ENCODE measurements around the gene ARPC1A. TPM values are rescaled to one million over a fixed set of nuclear protein-coding genes. Genes with fewer than 3 reads are reported as not detected.
A peak's percentile ranks its signal among the peaks of the same experiment; 100 is the strongest.
"Not testable (repeated sequence)": the region's sequence is repeated elsewhere in the genome, so short reads cannot be mapped to it uniquely, and the experiment has no call there.

ARPC1A gene
- polyA plus RNA-seq, 1 experiment = 243 TPM

DNA sequence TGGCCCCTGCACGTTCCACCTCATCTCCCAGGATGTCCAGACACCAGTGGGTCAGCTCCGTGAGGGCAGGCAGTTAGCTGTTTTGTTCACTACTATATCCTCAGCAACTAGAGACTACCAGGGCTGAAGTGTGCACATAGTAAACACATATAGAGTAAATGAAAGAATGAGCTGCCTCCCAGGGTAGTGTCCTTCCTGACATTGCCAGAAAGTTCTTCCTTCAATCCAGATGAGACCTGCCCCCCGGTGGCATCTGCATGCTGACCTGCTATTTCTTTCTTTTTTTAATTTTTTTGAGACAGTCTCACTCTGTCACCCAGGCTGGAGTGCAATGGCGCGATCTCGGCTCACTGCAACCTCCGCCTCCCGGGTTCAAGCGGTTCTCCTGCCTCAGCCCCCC is 14.0 kb upstream of the ARPC1A start:
- ChIA-PET CTCF (interaction anchor here (0.8 to 8.6 kb wide), 8 partner anchors 9 to 285 kb away, joined by 3 to 128 read pairs (median 4); no protein-coding TSS in a partner anchor), POLR2A (no interaction called here)
- TF ChIP-seq, protein P1, sequence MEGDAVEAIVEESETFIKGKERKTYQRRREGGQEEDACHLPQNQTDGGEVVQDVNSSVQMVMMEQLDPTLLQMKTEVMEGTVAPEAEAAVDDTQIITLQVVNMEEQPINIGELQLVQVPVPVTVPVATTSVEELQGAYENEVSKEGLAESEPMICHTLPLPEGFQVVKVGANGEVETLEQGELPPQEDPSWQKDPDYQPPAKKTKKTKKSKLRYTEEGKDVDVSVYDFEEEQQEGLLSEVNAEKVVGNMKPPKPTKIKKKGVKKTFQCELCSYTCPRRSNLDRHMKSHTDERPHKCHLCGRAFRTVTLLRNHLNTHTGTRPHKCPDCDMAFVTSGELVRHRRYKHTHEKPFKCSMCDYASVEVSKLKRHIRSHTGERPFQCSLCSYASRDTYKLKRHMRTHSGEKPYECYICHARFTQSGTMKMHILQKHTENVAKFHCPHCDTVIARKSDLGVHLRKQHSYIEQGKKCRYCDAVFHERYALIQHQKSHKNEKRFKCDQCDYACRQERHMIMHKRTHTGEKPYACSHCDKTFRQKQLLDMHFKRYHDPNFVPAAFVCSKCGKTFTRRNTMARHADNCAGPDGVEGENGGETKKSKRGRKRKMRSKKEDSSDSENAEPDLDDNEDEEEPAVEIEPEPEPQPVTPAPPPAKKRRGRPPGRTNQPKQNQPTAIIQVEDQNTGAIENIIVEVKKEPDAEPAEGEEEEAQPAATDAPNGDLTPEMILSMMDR (IDR thresholded peaks at IDR 0.05; ENCODE audit: insufficient read depth, low read depth, low read length) = no peak
- Histone ChIP-seq H3K4me3 (ENCODE audit: low read depth, low read length) (no peak overlapping the region), H3K36me3 (ENCODE audit: control insufficient read depth, insufficient read depth, low read length) (no peaks in the 10 kb centered on the region), H3K27me3 (ENCODE audit: control insufficient read depth, insufficient read depth, low read length) (no peaks in the 10 kb centered on the region)
- no peak for DNase-seq (ENCODE audit: low read depth)

DNA sequence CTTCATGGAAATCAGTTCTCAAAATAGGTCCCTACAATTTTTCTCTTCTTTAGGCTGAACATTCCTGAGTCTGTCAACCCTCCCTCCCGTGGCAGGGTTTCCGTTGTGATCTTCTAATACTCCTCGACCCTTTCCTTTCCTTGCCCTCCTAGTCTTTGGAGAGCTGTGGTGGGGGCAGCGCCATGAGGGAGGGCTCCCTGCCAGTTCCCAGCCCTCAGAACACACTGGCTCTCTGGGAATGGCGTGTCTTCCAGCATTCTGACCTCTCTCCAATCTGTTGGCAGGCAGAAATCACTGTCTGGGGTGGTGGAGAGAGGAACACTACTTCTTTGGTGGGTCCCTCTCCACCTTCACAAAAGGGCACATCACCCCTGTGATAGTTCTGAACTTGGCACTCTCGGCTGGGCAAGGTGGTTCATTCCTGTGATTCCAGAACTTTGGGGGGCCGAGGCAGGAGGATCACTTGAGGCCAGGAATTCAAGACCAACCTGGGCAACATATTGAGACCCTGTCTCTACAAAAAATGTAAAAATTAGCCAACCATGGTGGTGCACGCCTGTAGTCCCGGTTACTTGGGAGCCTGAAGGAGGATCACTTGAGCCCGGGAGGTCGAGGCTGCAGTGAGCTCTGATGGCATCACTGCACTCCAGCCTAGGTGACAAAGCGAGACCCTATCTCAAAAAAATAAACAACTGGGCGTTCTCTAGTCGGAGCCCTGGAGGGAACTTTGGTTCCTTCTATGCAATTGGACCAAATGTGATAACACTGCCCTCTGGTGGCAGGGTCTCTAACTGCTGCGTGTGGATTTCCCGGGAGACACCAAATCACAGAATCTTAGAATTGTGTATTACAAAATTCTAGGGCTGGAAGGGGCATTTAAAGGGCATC is 13.1 kb upstream of the ARPC1A start:
- DNase-seq (ENCODE audit: low read depth) = no peak
- no peaks in the 10 kb centered on the region for H3K36me3 ChIP-seq (ENCODE audit: control insufficient read depth, insufficient read depth, low read length)
- POLR2A ChIA-PET = no interaction called here
- no peaks in the 10 kb centered on the region for H3K27me3 ChIP-seq (ENCODE audit: control insufficient read depth, insufficient read depth, low read length)
- CTCF ChIA-PET = interaction anchor here (0.6 to 8.6 kb wide), 20 partner anchors 8 to 326 kb away, joined by 3 to 128 read pairs (median 4); partner anchors contain the start of gene ARPC1A
- TF ChIP-seq, protein P1 (IDR thresholded peaks at IDR 0.05; ENCODE audit: insufficient read depth, low read depth, low read length) = peak; percentile 81
- H3K4me3 ChIP-seq (ENCODE audit: low read depth, low read length) = no peak overlapping the region

DNA sequence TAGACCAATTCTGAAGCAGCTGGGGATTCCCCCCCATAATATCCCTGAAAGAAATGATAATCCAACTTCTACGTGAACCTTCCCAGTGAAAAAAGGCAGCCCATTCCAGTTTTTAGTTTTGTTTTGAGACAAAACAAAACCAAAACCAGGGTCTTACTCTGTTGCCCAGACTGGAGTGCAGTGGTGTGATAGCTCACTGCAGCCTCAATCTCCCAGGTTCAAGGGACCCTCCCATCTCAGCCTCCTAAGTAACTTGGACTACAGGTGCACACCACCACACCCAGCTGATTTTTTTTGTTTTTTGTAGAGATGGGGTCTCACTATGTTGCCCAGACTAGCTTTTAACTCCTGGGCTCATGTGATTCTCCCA is 12.5 kb upstream of the ARPC1A start:
- H3K36me3 ChIP-seq (ENCODE audit: control insufficient read depth, insufficient read depth, low read length) = no peaks in the 10 kb centered on the region
- TF ChIP-seq, protein P1 (IDR thresholded peaks at IDR 0.05; ENCODE audit: insufficient read depth, low read depth, low read length) = no peak
- ChIA-PET CTCF (interaction anchor here (0.6 to 8.6 kb wide), 24 partner anchors 9 to 1746 kb away, joined by 3 to 128 read pairs (median 3); partner anchors contain the start of genes ARPC1A and MYH16), POLR2A (no interaction called here)
- H3K4me3 ChIP-seq (ENCODE audit: low read depth, low read length) = no peak overlapping the region
- H3K27me3 ChIP-seq (ENCODE audit: control insufficient read depth, insufficient read depth, low read length) = no peaks in the 10 kb centered on the region
- no peak for DNase-seq (ENCODE audit: low read depth)

DNA sequence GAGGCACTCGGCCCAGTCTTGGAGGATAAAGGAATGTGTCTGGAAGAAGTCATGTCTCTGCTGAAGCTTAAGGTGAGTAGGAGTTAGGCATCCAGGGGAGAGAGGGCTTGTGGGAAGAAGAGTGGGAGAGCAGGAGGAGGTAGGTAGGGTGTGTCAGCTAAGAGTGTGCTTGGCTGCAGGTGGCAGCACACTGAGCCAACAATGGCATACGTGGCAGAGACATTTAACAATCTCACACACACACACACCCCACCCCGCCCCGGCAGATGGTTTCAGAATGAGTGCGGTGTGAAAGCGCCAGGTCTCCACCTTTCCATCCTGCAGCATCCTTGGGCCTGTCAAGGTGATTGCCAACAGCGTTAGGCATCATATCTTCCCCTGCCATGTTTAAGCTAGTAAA is 11.2 kb upstream of the ARPC1A start:
- TF ChIP-seq, protein P1 (IDR thresholded peaks at IDR 0.05; ENCODE audit: insufficient read depth, low read depth, low read length) = no peak
- no peaks in the 10 kb centered on the region for H3K36me3 ChIP-seq (ENCODE audit: control insufficient read depth, insufficient read depth, low read length)
- no peak overlapping the region for H3K4me3 ChIP-seq (ENCODE audit: low read depth, low read length)
- H3K27me3 ChIP-seq (ENCODE audit: control insufficient read depth, insufficient read depth, low read length) = no peaks in the 10 kb centered on the region
- ChIA-PET POLR2A (interaction anchor here (0.6 kb wide), 1 partner anchor 338 kb away, joined by 3 read pairs; no protein-coding TSS in a partner anchor), CTCF (interaction anchor here (1.0 to 8.6 kb wide), 4 partner anchors 42 to 285 kb away, joined by 3 to 128 read pairs (median 8); partner anchors contain the start of gene MYH16)
- no peak for DNase-seq (ENCODE audit: low read depth)

DNA sequence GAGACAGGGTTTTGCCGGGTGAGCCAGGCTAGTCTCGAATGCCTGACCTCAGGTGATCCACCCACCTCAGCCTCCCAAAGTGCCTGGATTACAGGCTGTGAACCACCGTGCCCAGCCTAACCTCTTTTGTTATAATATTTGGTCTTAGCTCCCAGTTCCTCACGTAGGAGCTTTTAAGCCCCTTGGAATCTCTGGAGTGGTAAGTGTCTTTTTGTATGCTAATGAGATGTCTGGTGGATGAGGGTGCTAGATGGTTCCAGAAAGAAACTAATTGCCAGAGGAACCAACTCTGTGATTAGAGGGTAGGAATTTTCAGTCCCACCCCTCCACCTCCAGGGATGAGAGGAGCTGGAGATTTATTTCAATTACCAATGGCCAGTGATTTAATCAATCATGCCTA is 5.3 kb upstream of the ARPC1A start:
- POLR2A ChIA-PET = no interaction called here

DNA sequence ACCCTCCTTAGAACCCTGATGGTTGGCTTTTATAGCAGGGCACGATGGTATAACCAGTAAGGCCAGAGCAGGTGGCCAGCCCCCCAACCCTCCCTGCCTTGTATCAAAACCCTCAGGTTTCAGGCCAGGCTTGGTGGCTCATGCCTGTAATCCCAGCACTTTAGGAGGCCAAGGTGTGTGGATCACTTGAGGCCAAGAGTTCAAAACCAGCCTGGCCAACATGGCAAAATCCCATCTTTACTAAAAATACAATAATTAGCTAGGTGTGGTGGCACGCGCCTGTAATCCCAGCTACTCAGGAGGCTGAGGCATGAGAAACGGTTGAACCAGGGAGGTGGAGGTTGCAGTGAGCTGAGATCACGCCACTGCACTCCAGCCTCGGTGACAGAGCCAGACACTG is 3.0 kb upstream of the ARPC1A start:
- CTCF ChIA-PET = interaction anchor here (1.4 kb wide), 1 partner anchor 9 kb away, joined by 6 read pairs; no protein-coding TSS in a partner anchor
- H3K36me3 ChIP-seq (ENCODE audit: control insufficient read depth, insufficient read depth, low read length); POLR2A ChIA-PET; DNase-seq (ENCODE audit: low read depth); H3K27me3 ChIP-seq (ENCODE audit: control insufficient read depth, insufficient read depth, low read length); H3K4me3 ChIP-seq (ENCODE audit: low read depth, low read length): not testable (repeated sequence)

More for the DNA sequence above, 5.3 kb upstream of the ARPC1A start:
- H3K4me3 ChIP-seq (ENCODE audit: low read depth, low read length) = no peak overlapping the region
- no peaks in the 10 kb centered on the region for H3K27me3 ChIP-seq (ENCODE audit: control insufficient read depth, insufficient read depth, low read length)
- TF ChIP-seq, protein P1 (IDR thresholded peaks at IDR 0.05; ENCODE audit: insufficient read depth, low read depth, low read length) = no peak
- H3K36me3 ChIP-seq (ENCODE audit: control insufficient read depth, insufficient read depth, low read length) = no peaks in the 10 kb centered on the region
- no peak for DNase-seq (ENCODE audit: low read depth)
- CTCF ChIA-PET = interaction anchor here (1.2 to 1.3 kb wide), 2 partner anchors 9 to 280 kb away, joined by 3 to 7 read pairs; no protein-coding TSS in a partner anchor
